Activated CD4-positive, alpha-beta T cell treated with anti-CD3 and anti-CD28 coated beads for 36 hours (primary cell): Measurements from ENCODE around the gene PRKAB1. TPM values are rescaled to one million over a fixed set of nuclear protein-coding genes. Genes with fewer than 3 reads are reported as not detected.
A peak's percentile ranks its signal among the peaks of the same experiment; 100 is the strongest.
"Not testable (repeated sequence)": the region's sequence is repeated elsewhere in the genome, so short reads cannot be mapped to it uniquely, and the experiment has no call there.

Source experiments
- ATAC-seq: fragments of 200-7000 bp; cut with Tn5 transposase; one replicate; pipeline ENCODE4 v1.10.0; 2021; ENCODE audit warnings: mild to moderate bottlenecking, moderate library complexity
- CTCF ChIA-PET: fragments of 350-600 bp; sonication (Branson Sonifier 250); formaldehyde crosslinking; loops from one replicate; lab custom pipeline; 2021; ENCODE audit warnings: antibody characterized with exemption; lab: Charles Lee
- POLR2A ChIA-PET: fragments of 350-600 bp; sonication (Branson Sonifier 250); formaldehyde crosslinking; loops from one replicate; lab custom pipeline; 2021; ENCODE audit warnings: antibody characterized with exemption, inconsistent platforms; lab: Charles Lee
- DNase-seq: peaks from one replicate; pipeline ENCODE4 v3.0.0-alpha.2; 2020
- H3K27ac Mint-ChIP-seq: one replicate; pipeline ENCODE4 v1.8.0; 2021; ENCODE audit warnings: mixed read lengths
- H3K27me3 Mint-ChIP-seq: one replicate; pipeline ENCODE4 v1.8.0; 2021; ENCODE audit warnings: mixed read lengths
- H3K36me3 Mint-ChIP-seq: one replicate; pipeline ENCODE4 v1.8.0; 2021; ENCODE audit warnings: low read depth, mixed read lengths
- H3K4me1 Mint-ChIP-seq: one replicate; pipeline ENCODE4 v1.8.0; 2021; ENCODE audit warnings: mixed read lengths
- H3K4me3 Mint-ChIP-seq: one replicate; pipeline ENCODE4 v1.8.0; 2021; ENCODE audit warnings: mild to moderate bottlenecking, moderate library complexity, mixed read lengths
- H3K9me3 Mint-ChIP-seq: one replicate; pipeline ENCODE4 v1.8.0; 2021; ENCODE audit warnings: low read depth, mixed read lengths
- intact Hi-C, 2 experiments: fragments of 100-400 bp; cut with DNase I in 1 of 2; cut with micrococcal nuclease in 1 of 2; formaldehyde crosslinking; loops; one replicate each; pipeline versions ENCODE4 v1.14.2 to v1.15.1; 2022 to 2024; cut with DNase I, micrococcal nuclease
- total RNA-seq, 2 experiments: library from RNA; stranded (reverse); gene quantifications; one replicate each; pipeline ENCODE4 v1.2.3, GENCODE V29; 2021

PRKAB1 gene, protein sequence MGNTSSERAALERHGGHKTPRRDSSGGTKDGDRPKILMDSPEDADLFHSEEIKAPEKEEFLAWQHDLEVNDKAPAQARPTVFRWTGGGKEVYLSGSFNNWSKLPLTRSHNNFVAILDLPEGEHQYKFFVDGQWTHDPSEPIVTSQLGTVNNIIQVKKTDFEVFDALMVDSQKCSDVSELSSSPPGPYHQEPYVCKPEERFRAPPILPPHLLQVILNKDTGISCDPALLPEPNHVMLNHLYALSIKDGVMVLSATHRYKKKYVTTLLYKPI
- 10 to 100 TPM; 18.0 to 21.7 TPM for total RNA-seq

DNA sequence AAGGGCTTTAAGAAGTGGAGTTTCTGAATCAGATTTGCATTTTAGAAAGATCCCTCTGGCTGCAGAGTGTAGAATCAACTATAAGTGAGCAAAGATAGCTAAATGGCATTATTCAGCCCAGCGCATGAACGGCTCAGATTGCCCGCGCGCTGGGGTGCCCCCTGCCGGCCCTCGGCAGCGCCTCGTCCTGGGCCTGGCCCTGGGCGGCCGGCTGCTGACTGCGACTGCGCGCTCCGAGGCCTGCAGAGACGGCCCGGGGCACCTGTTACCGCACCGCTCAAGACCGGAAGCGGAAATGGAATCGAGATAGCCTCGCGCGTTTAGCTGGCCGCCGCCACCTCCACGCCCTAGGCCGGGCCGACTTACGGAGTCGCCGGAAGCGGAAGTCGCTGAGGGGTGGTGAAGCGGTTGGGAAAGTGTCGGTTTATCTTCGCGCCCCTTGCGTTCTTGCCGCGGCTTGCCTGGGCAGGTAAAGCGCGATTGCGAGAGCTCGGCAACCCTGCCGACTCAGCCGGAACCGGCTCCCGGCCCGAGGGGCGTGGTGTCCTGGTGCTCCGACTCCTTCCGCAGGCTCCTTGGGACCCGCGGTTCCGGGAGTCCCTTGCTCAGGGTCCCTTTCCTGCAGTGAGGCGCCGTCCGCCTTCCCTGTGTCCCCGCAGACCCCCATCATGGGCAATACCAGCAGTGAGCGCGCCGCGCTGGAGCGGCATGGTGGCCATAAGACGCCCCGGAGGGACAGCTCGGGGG lies at the start of gene PRKAB1:
Gene PRKAB1, plus strand, starts transcription at position 557 of the 747 bp plus-strand sequence. Its CDS starts 112 bp downstream, at position 669.
- peaks cover 35% of the 10 kb centered on the region for H3K36me3 Mint-ChIP-seq
- peak; percentile 96 for ATAC-seq
- DNase-seq = peak; percentile 98
- no peaks in the 10 kb centered on the region for H3K9me3 Mint-ChIP-seq
- ChIA-PET POLR2A (interaction anchor here (0.6 to 0.7 kb wide), 3 partner anchors 13 to 1309 kb away, joined by 3 read pairs; partner anchors contain the start of gene RNU4-2), CTCF (interaction anchor here (0.7 to 1.6 kb wide), 6 partner anchors 9 to 169 kb away, joined by 3 to 5 read pairs (median 4); no protein-coding TSS in a partner anchor)
- peak within 1 kb of the TSS; percentile 91 for H3K27ac Mint-ChIP-seq
- intact Hi-C loops = loop anchor here (1.0 to 10.0 kb wide), 13 partner anchors 210 to 1651 kb away; partner anchors contain the start of genes BICDL1 (in 2 of the 2), CIT (in 2 of the 2), PEBP1 (in 1 of the 2) and RAB35 (in 1 of the 2)
- peaks cover 48% of the 10 kb centered on the region for H3K4me1 Mint-ChIP-seq
- H3K27me3 Mint-ChIP-seq = no peaks in the 10 kb centered on the region
- peak within 1 kb of the TSS; percentile 91 for H3K4me3 Mint-ChIP-seq

DNA sequence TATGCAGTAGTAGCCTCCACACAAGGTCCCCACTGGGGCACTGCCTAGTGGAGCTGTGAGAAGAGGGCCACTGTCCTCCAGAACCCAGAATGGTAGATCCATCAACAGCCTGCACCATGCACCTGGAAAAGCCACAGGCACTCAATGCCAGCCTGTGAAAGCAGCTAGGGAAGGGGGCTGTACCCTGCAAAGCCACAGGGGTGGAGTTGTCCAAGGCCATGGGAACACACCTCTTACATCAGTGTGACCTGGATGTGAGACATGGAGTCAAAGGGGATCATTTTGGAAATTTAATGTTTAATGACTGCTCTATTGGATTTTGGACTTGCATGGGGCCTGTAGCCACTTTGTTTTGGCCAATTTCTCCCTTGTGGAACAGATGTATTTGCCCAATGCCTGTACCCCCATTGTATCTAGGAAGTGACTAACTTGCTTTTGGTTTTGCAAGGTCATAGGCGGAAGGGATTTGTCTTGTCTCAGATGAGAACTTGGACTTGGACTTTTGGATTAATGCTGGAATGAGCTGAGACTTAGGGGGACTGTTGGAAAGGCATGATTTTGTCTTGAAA lies 49.5 kb upstream of the PRKAB1 start:
- CTCF ChIA-PET = interaction anchor here (0.8 kb wide), 1 partner anchor 495 kb away, joined by 3 read pairs; no protein-coding TSS in a partner anchor
- H3K4me1 Mint-ChIP-seq, DNase-seq, H3K36me3 Mint-ChIP-seq, POLR2A ChIA-PET, ATAC-seq, H3K9me3 Mint-ChIP-seq, H3K4me3 Mint-ChIP-seq, H3K27ac Mint-ChIP-seq, intact Hi-C loops: not testable (repeated sequence)
- peaks cover 26% of the 10 kb centered on the region for H3K27me3 Mint-ChIP-seq

DNA sequence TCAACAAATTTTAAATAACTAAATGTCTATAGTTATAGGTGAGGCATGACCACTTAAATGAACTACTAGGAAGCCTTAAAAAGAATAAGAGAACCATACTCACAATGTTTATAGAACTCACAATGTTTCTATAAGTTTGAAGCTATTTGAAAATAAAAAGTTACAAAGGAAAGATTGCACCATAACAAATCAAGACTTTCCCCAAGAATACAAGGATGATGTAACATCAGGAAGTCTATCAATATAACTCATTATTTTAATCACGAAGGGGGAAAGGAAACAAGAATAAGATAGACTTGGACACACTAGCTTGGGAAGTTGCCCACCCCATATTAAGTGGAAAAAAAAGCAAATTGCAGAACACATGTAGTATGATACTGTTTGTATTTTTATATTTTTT lies 47.4 kb upstream of the PRKAB1 start:
- Mint-ChIP-seq H3K9me3 (peaks cover 8% of the 10 kb centered on the region), H3K27me3 (peaks cover 24% of the 10 kb centered on the region), H3K4me1 (peaks cover 3% of the 10 kb centered on the region), H3K36me3 (peaks cover 1% of the 10 kb centered on the region), H3K4me3 (no peak overlapping the region), H3K27ac (no peak overlapping the region)
- ChIA-PET CTCF (interaction anchor here (0.6 kb wide), 1 partner anchor 26 kb away, joined by 3 read pairs; no protein-coding TSS in a partner anchor), POLR2A (no interaction called here)
- ATAC-seq = no peak
- no peak for DNase-seq
- intact Hi-C loops = no loop called here

DNA sequence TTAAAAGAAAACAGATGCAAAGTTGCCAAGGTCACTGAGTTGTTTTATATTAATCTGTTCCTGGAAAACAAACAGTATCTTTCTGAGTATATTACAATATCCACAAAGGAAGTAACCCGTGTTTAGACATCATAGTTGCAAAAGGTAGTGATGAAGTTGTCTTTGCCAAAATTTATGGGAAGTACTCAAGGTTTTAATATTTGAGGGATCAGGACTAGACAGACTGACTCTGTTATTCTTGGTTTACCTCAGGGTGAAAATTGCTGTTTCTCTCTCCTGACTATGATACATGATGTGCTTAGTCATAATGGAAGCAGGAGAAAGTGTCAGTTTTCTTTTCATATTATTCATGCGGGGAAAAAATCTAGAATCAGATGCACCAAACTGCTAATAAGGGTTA lies 46.1 kb upstream of the PRKAB1 start:
- H3K9me3 Mint-ChIP-seq = peaks cover 8% of the 10 kb centered on the region
- no peak for DNase-seq
- ATAC-seq = peak; percentile 47
- ChIA-PET CTCF (no interaction called here), POLR2A (no interaction called here)
- intact Hi-C loops = no loop called here
- H3K36me3 Mint-ChIP-seq = peaks cover 1% of the 10 kb centered on the region
- H3K27me3 Mint-ChIP-seq = peaks cover 23% of the 10 kb centered on the region
- H3K4me3 Mint-ChIP-seq = no peak overlapping the region
- H3K27ac Mint-ChIP-seq = no peak overlapping the region
- peaks cover 3% of the 10 kb centered on the region for H3K4me1 Mint-ChIP-seq

DNA sequence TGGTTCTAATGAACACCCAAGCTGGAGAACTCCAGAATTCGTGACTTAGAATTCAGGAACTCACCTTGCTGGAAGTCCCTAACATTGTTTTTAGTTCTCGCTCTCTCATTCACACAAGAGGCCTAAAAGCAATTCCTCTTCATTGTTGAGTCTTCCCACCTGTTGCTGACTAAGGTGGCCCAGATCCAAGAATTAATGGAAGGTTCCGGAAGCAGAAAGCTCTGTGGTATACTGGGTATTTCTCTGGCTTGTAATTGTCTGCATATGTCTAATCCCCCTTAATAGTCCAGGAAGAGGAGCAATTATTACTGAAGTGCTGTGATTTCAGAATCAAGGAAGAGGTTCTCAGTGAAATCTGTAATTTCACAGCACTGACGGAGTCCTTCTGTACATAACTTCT lies 43.0 kb upstream of the PRKAB1 start:
- H3K36me3 Mint-ChIP-seq = no peaks in the 10 kb centered on the region
- POLR2A ChIA-PET = no interaction called here
- H3K4me3 Mint-ChIP-seq = no peak overlapping the region
- H3K27ac Mint-ChIP-seq = no peak overlapping the region
- H3K9me3 Mint-ChIP-seq = no peaks in the 10 kb centered on the region
- DNase-seq = no peak
- peaks cover 14% of the 10 kb centered on the region for H3K27me3 Mint-ChIP-seq
- ATAC-seq = no peak
- CTCF ChIA-PET = no interaction called here
- peaks cover 3% of the 10 kb centered on the region for H3K4me1 Mint-ChIP-seq
- intact Hi-C loops = no loop called here

DNA sequence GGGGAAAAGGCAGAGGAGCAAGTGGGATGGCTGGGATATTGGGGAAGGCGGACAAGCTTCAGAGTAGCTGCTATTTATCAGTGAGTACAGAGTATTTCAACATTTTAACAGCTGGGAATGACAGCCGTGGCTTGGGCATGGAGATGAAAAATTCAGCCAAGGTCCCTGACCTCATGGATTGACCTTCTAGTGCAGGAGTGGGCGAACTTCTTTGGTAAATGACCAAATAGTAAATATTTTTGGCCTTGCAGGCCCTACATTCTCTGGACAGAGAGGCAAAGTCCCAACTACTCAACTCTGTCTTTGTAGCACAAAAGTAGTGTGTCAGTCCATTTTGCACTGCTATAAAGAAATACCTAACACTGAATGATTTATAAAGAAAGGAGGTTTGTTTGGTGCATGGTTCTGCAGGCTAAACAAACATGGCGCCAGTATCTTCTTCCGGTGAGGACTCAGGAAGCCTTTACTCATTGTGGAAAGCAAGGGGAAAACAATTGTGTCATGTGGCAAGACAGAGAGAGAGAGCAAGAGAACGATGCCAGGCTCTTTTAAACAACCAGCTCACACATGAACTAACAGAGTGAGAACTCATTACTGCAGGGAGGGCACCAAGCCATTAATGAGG lies 40.8 kb upstream of the PRKAB1 start:
- ATAC-seq (no peak), DNase-seq (no peak)
- Mint-ChIP-seq H3K27me3 (peaks cover 15% of the 10 kb centered on the region), H3K4me3 (no peak overlapping the region), H3K4me1 (no peaks in the 10 kb centered on the region), H3K9me3 (no peaks in the 10 kb centered on the region), H3K27ac (no peak overlapping the region), H3K36me3 (no peaks in the 10 kb centered on the region)
- intact Hi-C loops = no loop called here
- ChIA-PET CTCF (interaction anchor here (0.6 kb wide), 1 partner anchor 215 kb away, joined by 3 read pairs; no protein-coding TSS in a partner anchor), POLR2A (no interaction called here)

DNA sequence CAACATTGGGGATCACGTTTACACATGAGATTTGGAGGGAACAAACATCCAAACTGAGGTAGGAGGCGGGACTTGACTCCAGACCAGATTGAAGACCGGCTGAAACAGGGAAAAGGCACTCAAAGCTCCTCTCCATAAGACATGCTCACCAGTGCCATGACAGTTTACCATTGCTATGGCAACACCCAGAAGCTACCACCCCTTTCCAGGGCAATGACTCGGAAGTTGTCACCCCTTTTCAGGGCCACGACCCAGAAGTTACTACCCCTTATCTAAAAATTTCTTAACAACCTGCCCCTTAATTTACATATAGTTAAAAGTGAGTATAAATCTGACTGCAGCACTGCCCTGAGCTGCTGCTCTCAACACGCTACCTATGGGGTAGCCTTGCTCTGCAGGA lies 40.2 kb upstream of the PRKAB1 start:
- DNase-seq (no peak), ATAC-seq (no peak)
- H3K27me3 Mint-ChIP-seq = peaks cover 14% of the 10 kb centered on the region
- H3K36me3 Mint-ChIP-seq = no peaks in the 10 kb centered on the region
- no peaks in the 10 kb centered on the region for H3K4me1 Mint-ChIP-seq
- ChIA-PET CTCF (no interaction called here), POLR2A (no interaction called here)
- no peak overlapping the region for H3K27ac Mint-ChIP-seq
- intact Hi-C loops = no loop called here
- no peaks in the 10 kb centered on the region for H3K9me3 Mint-ChIP-seq
- no peak overlapping the region for H3K4me3 Mint-ChIP-seq

DNA sequence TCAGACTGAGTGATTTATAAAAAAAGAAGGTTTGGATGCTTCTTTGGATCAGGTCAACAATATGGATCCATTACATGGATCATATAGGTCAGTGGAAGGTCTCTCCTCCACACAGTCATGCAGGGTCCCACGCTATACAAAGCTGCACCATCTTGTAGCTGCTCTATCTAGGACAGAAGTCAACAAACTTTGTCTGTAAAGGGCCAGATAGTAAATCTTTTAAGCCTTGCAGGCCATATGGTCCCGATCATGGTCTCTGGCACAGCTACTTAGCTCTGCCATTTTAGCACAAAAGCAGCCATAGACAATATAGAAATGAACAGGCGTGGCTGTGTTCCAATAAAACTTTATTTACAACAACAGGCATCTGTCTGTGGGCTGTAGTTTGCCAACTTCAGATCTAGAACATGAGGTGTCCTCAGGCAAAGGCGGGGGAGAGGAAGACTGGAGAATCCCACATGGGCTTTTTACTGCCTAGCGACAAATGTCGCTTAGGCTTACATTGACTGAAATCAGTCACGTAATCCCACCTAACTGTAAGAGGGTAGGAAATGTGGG lies 37.6 kb upstream of the PRKAB1 start:
- H3K4me3 Mint-ChIP-seq = no peak overlapping the region
- CTCF ChIA-PET = interaction anchor here (1.4 kb wide), 1 partner anchor 13 kb away, joined by 4 read pairs; no protein-coding TSS in a partner anchor
- intact Hi-C loops = no loop called here
- no peaks in the 10 kb centered on the region for H3K36me3 Mint-ChIP-seq
- H3K9me3 Mint-ChIP-seq = no peaks in the 10 kb centered on the region
- no peak overlapping the region for H3K27ac Mint-ChIP-seq
- no peak for ATAC-seq
- no peaks in the 10 kb centered on the region for H3K4me1 Mint-ChIP-seq
- H3K27me3 Mint-ChIP-seq = peaks cover 21% of the 10 kb centered on the region
- DNase-seq = no peak
- POLR2A ChIA-PET = no interaction called here

DNA sequence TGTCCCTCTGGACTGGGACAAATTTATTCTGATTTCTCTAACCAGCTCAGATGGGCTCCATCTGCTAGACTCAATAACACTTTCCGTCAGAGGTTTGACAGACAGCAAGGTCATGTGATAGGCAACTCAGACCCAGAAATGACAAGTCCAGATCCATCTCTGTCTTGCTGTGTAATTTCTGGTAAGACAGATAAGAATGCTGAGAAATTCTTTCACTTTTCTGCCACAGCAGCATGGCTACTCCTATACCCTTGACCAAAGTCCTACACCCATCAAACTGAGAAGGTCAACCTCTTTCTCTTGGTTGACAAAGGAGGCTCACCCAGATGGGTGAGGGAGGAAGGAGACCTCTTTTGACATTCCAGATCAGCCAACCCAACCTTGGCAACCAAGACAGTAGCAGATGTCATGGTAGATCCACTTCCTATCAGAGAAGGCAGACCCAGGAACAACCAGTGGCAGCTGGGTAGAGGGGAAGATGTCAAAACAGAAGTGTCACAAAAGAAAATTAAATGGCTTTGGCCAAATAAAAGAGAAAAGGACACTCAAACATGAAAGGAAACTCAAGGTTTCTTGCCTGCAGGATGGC lies 36.9 kb upstream of the PRKAB1 start:
- H3K27me3 Mint-ChIP-seq = peaks cover 25% of the 10 kb centered on the region
- H3K27ac Mint-ChIP-seq = no peak overlapping the region
- H3K36me3 Mint-ChIP-seq = no peaks in the 10 kb centered on the region
- ChIA-PET CTCF (interaction anchor here (0.6 to 1.4 kb wide), 3 partner anchors 12 to 276 kb away, joined by 3 to 4 read pairs (median 3); no protein-coding TSS in a partner anchor), POLR2A (no interaction called here)
- H3K4me3 Mint-ChIP-seq = no peak overlapping the region
- no peaks in the 10 kb centered on the region for H3K4me1 Mint-ChIP-seq
- DNase-seq (no peak), ATAC-seq (no peak)
- H3K9me3 Mint-ChIP-seq = no peaks in the 10 kb centered on the region
- intact Hi-C loops = no loop called here

DNA sequence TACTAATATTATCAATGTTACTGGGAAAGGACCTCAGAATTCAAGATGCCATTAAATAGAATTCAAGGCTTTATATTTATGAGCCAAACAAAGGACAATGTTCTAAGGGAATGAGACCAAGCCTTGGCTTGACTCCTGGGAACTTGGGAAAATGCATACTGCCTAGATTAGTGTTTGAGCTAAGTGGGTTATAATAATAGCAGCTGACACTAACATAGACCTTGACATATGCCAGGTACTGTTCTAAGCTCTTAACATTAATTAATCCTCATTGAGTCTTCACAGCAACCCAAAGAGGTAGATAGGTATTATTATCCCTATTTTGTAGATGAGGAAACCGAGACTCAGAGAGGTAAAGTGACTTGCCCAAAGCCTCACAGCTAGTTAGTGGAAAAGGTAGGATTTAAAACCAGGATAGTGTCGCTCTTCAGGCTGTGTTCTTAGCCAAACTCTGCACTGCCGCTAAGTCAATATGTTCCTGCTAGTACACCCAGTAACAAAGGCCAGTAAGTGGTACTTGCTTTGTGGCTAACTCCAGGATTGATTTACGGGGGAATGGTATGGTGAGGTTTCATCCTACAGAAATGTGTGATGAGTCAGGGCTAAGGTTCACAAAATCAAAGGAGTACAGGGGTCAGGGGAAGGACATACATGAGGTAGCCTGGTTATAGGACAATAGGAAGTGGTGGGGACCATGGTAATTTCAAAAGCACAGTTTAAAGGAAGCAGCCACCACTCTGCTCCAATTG lies 35.8 kb upstream of the PRKAB1 start:
- no peaks in the 10 kb centered on the region for H3K36me3 Mint-ChIP-seq
- peaks cover 27% of the 10 kb centered on the region for H3K27me3 Mint-ChIP-seq
- H3K4me3 Mint-ChIP-seq = no peak overlapping the region
- no peaks in the 10 kb centered on the region for H3K4me1 Mint-ChIP-seq
- DNase-seq (no peak), ATAC-seq (no peak)
- ChIA-PET CTCF (interaction anchor here (0.5 kb wide), 1 partner anchor 11 kb away, joined by 4 read pairs; no protein-coding TSS in a partner anchor), POLR2A (no interaction called here)
- H3K9me3 Mint-ChIP-seq = no peaks in the 10 kb centered on the region
- intact Hi-C loops = no loop called here
- no peak overlapping the region for H3K27ac Mint-ChIP-seq
